Measurements from ENCODE around the gene CHML.

DNA sequence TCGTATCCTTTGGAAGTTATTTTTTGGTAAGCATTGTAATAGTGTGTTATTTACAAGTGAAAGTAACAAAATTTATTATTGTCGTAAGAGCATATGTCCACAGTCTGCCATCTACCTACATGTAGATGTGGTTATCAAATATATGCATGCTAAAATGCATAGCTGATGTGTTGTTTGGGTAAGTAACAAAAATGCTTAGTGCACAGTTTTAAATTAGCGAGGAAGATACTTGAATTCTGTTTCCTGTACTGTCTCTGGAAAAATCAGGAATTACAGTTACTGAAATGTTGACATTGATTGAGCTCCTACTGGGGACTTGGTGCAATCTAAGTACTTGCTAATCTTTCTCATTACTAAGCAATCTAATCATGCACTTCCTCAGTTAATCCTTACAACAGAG, 26.2 kb upstream of the CHML start:
- no peak for TF ChIP-seq POLR2A (IDR thresholded peaks at IDR 0.05)
- TF ChIP-seq POLR2AphosphoS5 (IDR thresholded peaks at IDR 0.05): no peak
- TF ChIP-seq, protein P1, sequence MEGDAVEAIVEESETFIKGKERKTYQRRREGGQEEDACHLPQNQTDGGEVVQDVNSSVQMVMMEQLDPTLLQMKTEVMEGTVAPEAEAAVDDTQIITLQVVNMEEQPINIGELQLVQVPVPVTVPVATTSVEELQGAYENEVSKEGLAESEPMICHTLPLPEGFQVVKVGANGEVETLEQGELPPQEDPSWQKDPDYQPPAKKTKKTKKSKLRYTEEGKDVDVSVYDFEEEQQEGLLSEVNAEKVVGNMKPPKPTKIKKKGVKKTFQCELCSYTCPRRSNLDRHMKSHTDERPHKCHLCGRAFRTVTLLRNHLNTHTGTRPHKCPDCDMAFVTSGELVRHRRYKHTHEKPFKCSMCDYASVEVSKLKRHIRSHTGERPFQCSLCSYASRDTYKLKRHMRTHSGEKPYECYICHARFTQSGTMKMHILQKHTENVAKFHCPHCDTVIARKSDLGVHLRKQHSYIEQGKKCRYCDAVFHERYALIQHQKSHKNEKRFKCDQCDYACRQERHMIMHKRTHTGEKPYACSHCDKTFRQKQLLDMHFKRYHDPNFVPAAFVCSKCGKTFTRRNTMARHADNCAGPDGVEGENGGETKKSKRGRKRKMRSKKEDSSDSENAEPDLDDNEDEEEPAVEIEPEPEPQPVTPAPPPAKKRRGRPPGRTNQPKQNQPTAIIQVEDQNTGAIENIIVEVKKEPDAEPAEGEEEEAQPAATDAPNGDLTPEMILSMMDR (IDR thresholded peaks at IDR 0.05): no peak
- no peak for TF ChIP-seq EP300 (IDR thresholded peaks at IDR 0.05)
